Lung microvascular endothelial cell (primary cell): ENCODE results near the gene SLC29A3. TPM values are rescaled to one million over a fixed set of nuclear protein-coding genes. Genes with fewer than 3 reads are reported as not detected.
A peak's percentile ranks its signal among the peaks of the same experiment; 100 is the strongest.

Experiments
- DNase-seq, 2 donors: peaks; one replicate each; pipeline versions ENCODE4 v3.0.0 to v3.0.0-alpha.2; 2010; ENCODE audit warnings: low read depth in 2 of 2
- total RNA-seq: library from RNA; depleted of rRNA; stranded (reverse); fragments of >200 nt; gene quantifications from 2 replicates; pipeline ENCODE4 v1.2.1, GENCODE V29; 2014

Gene SLC29A3
- total RNA-seq, 1 donor from 2014 or later = 2.6 TPM

GRCh38 chr10:71321386-71321785 lies 2.3 kb downstream of the SLC29A3 start:
- DNase-seq = no peak

DNA sequence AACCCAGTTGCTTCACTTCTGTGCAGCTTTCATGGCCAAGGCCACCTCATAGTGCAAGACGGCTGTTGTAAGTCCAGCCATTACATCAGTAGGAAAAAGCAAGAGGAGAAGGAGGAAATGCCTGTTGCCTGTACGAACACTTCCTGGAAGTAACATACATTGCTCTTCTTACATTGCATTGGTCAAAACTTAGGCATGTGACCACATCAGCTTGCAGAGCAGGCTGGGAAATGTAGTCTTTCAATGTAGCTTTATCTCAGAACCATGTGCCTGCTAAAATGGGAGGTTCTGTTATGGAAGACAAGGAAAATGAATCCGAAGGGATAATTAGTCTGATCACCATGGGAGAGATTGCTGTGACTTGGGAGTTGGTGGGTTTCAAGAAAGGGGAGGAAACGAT lies 4.3 kb downstream of the SLC29A3 start:
- peak; percentile 40 to 45 for DNase-seq

DNA sequence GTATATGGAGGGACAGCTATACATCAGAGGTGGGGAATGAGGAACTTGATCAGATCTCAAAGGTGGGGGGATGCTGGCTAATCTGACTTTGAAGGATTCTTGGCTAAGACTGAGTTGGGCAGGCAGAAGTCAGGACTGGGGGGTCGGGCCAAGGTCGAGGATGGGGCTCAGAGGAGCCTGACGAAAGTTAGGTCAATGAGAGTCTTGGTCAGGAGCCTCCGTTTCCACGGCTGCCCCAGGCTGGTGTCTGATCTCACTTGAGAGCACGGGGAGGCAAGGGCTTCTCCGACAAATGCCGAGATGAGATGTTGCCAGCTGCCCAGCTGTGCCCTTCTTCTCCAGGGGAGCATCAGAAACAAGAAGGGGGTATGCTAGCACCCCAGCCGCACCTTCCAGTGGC lies 5.7 kb downstream of the SLC29A3 start:
- DNase-seq = no peak

DNA sequence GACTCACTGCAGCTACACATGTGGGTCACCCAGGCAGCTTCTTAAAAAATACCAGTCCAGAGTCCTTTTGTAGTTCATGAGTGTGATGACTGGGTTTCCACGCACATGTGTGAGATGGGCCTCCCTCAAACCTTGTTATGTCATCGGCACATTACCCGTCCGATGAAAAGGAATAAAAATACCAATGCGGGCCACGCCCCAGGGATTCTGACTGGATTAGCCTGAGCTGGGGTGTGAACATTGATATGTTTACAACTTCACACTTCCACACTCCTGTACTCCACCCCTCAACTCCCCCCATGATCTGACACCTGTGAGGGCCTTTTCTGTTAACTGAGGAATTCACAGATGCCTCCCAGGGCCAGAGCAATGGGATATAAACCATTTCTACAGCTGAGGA lies 6.2 kb downstream of the SLC29A3 start:
- no peak for DNase-seq

GRCh38 chr10:71326464-71326881 lies 7.4 kb downstream of the SLC29A3 start:
- no peak for DNase-seq

- DNase-seq = no peak
These were observed 11.8 kb downstream of the SLC29A3 start for GRCh38 chr10:71330789-71331404.

DNA sequence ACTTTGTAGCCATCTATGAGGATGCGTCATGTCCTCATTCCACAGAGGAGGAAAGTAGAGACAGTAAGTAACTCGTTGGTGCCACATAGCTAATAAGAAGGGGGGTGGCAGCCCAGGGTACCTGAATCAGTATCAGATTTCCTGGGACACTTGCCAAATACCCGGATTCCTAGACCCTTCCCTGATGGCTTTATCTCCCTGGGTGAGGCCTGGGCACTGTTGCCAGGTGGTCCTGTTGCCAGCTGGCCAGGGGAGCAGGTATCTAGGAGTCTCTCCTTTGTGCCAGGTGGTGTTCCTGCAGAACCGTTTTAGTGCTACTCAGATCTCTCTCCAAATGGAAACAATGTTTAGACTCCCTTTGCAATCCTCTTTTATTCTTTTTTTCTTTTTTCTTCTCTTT lies 12.7 kb downstream of the SLC29A3 start:
- DNase-seq = no peak

DNA sequence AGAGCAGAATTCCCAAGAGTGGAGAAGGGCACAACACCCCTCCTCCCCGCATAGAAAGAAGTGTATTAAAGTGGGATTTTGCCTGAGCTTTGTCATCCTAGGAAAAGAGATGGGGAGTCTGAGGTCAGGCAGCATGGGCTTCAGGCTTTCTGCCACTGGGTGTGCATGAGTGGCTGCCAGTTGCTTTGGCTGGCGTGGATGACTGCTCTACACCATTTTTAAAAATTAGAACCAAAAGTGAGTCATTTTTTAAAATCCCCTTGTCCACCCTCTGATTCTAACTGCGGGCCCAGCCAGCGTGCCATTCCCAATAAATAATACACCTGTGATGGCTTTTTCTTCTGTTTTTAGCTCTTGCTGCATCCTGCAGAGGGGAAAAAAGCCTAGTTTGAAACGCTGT lies 13.4 kb downstream of the SLC29A3 start:
- DNase-seq = no peak

DNA sequence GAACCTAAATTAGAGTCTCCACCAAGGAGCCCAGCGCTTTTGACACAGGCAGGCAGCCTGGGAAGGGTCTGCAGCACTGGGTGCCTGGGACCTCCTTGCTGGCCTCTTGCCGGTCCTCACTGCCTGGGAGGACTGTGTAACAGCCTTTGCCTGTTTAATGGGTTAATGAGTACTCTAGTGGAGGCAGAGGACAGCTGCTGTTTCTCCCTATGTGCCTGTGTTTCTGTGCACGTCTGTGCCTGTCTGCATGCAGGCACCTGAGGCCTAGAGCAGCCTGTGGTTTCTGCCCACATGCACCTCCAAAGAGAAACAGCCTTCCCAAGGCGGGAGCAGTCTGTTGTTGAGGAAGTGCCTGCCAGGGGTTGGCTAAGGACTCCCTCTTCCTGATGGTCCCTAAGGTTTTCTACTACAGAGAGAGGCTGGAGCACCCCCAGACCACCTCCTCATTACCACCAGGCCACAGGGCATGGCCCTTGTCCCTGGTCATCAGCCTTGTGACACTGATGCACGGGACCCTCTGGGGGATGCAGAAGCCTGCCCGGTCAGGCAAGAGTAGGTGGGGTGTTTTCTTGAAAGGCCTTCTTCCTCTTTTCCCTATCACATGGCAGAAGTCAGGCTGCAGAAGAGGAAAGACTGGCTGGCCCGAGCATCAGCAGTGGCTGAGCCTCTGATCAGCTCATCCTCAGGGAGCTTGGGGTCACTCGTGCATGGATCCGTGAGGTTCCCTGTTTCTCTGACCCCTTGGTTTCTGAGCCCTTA lies 14.2 kb downstream of the SLC29A3 start:
- no peak for DNase-seq

GRCh38 chr10:71334221-71334791 lies 15.2 kb downstream of the SLC29A3 start:
- no peak for DNase-seq

GRCh38 chr10:71335173-71335708 lies 16.2 kb downstream of the SLC29A3 start:
- no peak for DNase-seq

GRCh38 chr10:71336632-71337031 lies 17.6 kb downstream of the SLC29A3 start:
- DNase-seq = no peak

DNA sequence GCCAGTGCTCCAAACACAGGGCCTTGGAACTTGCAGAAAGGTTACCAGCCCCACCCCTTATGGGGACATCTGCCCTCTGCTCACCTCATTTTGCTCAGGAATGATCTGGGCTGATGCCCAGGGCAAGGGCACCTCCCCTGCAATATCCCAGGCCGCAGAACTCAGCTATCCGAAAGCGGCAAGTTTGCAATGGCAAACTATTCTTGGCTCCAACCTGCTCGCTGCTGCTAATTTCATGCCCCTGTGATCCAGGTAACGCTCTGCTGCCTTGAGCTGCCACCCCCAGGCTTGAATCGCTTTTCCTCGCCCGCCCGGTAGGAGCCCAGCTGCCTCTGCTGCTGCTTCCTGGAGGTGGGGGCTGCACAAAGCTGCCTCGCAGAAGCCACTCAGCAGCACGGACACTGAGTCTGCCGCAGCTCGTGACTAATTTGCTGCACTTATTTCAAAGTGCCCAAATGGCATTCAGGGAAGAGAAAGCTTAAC lies 18.2 kb downstream of the SLC29A3 start:
- DNase-seq = no peak

DNA sequence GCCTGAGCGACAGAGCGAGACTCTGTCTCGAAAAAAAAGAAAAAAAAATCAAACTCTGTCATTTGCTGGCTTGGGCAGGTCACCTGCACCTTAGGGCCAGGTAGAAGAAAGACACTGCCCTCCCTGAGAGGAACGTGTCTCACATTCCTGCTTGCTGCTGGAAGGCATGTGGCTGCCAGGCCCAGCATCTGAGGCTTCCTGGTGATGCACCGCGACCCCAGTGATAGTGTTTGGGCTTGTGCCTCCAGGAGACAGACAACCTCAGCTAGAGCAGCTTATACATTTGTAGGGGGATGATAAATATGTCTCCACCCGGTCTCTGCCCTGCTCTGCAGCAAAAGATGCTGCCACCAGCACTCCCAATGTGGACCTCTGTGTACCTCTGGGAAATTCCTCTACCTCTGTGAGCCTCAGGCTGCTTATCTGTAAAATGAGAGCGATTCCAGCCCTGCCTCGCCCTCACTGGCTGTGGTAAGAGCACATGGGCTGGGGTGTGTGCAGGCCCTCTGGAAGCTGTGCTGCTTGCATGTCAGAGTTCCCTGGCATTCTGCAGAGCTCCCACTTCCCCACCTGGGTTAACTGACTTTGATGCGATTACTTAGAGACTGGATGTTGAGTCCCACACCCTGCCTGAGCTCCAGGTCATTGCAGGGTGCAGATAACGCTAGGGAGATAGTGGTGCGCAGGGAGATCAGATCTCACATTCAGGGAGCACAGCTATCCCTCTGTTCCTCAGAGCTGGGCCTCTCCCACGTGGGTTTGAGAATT lies 19.9 kb downstream of the SLC29A3 start:
- DNase-seq = no peak

DNA sequence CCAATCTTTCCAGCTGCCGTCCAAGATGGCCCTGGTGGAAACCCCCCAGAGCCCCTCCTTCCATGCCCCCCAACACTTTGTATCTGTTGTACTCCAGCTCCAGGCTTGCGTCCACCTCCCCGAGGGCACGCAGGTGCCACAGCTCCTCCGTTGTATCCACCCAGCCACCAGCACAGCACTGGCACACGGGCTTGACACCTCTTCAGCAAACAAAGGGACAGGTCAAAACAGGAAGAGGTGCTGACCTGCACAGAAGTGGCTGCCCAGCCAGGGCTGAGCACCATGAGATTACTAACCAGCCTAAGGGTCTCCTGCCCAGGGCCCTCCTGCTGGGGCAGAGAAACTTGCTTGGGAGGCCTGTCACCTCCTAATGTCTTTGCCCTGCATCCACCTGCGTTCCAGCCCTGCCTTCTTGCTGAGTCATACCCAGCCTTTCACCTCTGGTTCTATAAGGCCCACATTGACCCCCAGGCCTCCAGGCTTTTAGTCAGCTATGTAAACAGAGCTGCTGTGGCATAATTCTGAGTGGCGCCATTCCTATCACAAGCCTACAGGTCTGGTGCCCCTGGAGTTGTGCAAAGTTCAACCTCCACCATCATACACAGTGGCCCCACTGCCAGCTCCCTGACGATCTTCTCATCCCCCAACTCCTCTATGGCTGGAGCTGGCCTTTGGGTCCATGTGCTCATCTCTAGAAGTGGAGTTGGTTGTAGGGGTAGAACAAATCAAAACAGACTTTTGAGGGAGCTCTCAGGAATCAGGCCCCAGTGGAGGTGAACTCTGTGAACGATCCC lies 20.9 kb downstream of the SLC29A3 start:
- DNase-seq = no peak

- no peak for DNase-seq
These were observed 23.7 kb downstream of the SLC29A3 start for GRCh38 chr10:71342573-71343391.

DNA sequence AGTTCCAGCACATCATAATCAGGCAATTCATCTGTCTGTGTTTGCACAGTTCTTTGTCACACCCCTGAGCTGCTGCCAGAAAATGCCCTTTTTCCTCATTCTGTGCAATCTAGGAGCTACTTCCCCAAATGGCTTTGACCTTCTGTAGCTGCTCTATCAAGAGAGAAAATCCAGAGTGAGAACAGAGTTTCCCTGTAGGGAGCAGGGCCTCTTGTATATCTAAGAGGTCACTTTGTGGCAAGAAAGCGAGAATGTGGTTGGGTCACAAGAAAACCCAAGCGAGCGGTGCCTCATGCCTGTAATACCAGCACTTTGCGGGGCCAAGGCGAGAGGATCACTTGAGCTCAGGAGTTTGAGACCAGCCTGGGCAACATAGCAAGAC lies 24.3 kb downstream of the SLC29A3 start:
- DNase-seq = no peak

GRCh38 chr10:71344154-71344925 lies 25.3 kb downstream of the SLC29A3 start:
- DNase-seq = no peak

GRCh38 chr10:71344993-71345480 lies 26.0 kb downstream of the SLC29A3 start:
- DNase-seq = no peak
